Keratinocyte (primary cell): ENCODE measurements around the gene KAT6B. TPM values are rescaled to one million over a fixed set of nuclear protein-coding genes. Genes with fewer than 3 reads are reported as not detected.

ENCODE experiments used
- DNase-seq: peaks from one replicate; pipeline ENCODE4 v3.0.0-alpha.2; 2011; ENCODE audit warnings: low read depth, missing footprints, low spot score
- FAIRE-seq: peaks from 2 replicates; lab custom pipeline; 2011; peaks lifted over from hg19 to GRCh38; lab: Jason Lieb, UNC
- H2AFZ ChIP-seq: 2 replicates; pipeline ENCODE4 v1.6.0; 2012; ENCODE audit warnings: low read length, control low read depth, inconsistent platforms; ENCODE audit not compliant: control insufficient read depth
- H3K27ac ChIP-seq: 2 replicates; pipeline ENCODE4 v1.5.1; 2011; ENCODE audit warnings: low read length; ENCODE audit not compliant: control insufficient read depth, insufficient read depth
- H3K27me3 ChIP-seq: 3 replicates; pipeline ENCODE4 v1.6.0; 2011; ENCODE audit warnings: low read length; ENCODE audit not compliant: control insufficient read depth, insufficient read depth; ENCODE audit errors: extremely low read depth
- H3K36me3 ChIP-seq, 2 experiments: 2 replicates in 1 of 2; 3 replicates in 1 of 2; pipeline ENCODE4 v1.5.1; 2011; ENCODE audit warnings: low read length in 2 of 2, mild to moderate bottlenecking in 1 of 2; ENCODE audit not compliant: control insufficient read depth in 2 of 2, insufficient read depth in 2 of 2; ENCODE audit errors: extremely low read depth in 1 of 2
- H3K4me1 ChIP-seq: 3 replicates; pipeline ENCODE4 v1.5.1; 2011; ENCODE audit warnings: low read length; ENCODE audit not compliant: control insufficient read depth, insufficient read depth; ENCODE audit errors: extremely low read depth
- H3K4me2 ChIP-seq: 3 replicates; pipeline ENCODE4 v1.6.0; 2011; ENCODE audit warnings: low read depth, low read length; ENCODE audit not compliant: control insufficient read depth, insufficient read depth; ENCODE audit errors: extremely low read depth
- H3K4me3 ChIP-seq, 3 experiments: fragments of 200-600 bp in 1 of 3; sonication (generic) in 1 of 3; 2 replicates in 2 of 3; 3 replicates in 1 of 3; pipeline ENCODE4 v1.5.1; 2011 to 2016; ENCODE audit warnings: low read length in 3 of 3, mild to moderate bottlenecking in 3 of 3, control low read depth in 2 of 3, inconsistent platforms in 1 of 3, low read depth in 1 of 3, mixed read lengths in 1 of 3, mixed run types in 1 of 3, moderate library complexity in 1 of 3; ENCODE audit not compliant: control insufficient read depth in 2 of 3, insufficient read depth in 2 of 3; ENCODE audit errors: extremely low read depth in 1 of 3
- H3K79me2 ChIP-seq: 2 replicates; pipeline ENCODE4 v1.6.0; 2012; ENCODE audit warnings: low read length; ENCODE audit not compliant: control insufficient read depth, insufficient read depth
- H3K9ac ChIP-seq: 3 replicates; pipeline ENCODE4 v1.6.0; 2011; ENCODE audit warnings: low read length; ENCODE audit not compliant: control insufficient read depth, insufficient read depth; ENCODE audit errors: extremely low read depth
- H3K9me1 ChIP-seq: 3 replicates; pipeline ENCODE4 v1.6.0; 2011; ENCODE audit warnings: low read length; ENCODE audit not compliant: control insufficient read depth, insufficient read depth; ENCODE audit errors: extremely low read depth
- H3K9me3 ChIP-seq: 2 replicates; pipeline ENCODE4 v1.5.1; 2012; ENCODE audit warnings: low read depth, low read length; ENCODE audit not compliant: control insufficient read depth
- H4K20me1 ChIP-seq: 3 replicates; pipeline ENCODE4 v1.6.0; 2011; ENCODE audit warnings: low read length; ENCODE audit not compliant: control insufficient read depth, insufficient read depth; ENCODE audit errors: extremely low read depth
- EZH2 ChIP-seq: IDR thresholded peaks from one replicate; pipeline ENCODE4 v1.6.1; 2012; ENCODE audit warnings: inconsistent platforms, mild to moderate bottlenecking, low read length, moderate library complexity
- dilution Hi-C: fragments of 300-500 bp; cut with MboI; formaldehyde crosslinking; loops from one replicate; pipeline ENCODE4 v1.7.0; 2020; ENCODE audit warnings: low sequenced_read_pairs; ENCODE audit not compliant: extremely low pct_ligation_motif_present
- polyA plus RNA-seq, 5 experiments: library from polyadenylated mRNA; depleted of rRNA in 3 of 5; stranded (reverse) in 3 of 5; stranded (forward) in 1 of 5; unstranded in 1 of 5; fragments of >200 nt; gene quantifications; 1 replicate in 1 of 5; 2 replicates in 3 of 5; 3 replicates in 1 of 5; pipeline versions ENCODE4 v1.2.1 to v1.2.3, GENCODE V29; 2011 to 2012; ENCODE audit warnings: missing spikeins in 2 of 5, low read depth in 1 of 5, low replicate concordance in 1 of 5
- TF ChIP-seq, protein P1 (sequence below), 3 experiments: IDR thresholded peaks in 1 of 3; conservative IDR thresholded peaks in 1 of 3; optimal IDR thresholded peaks in 1 of 3; 2 replicates in 2 of 3; 3 replicates in 1 of 3; pipeline versions ENCODE3 to v1.5.1; 2011; ENCODE audit warnings: low read length in 3 of 3, mild to moderate bottlenecking in 3 of 3, moderate library complexity in 2 of 3, control low read depth in 1 of 3, inconsistent platforms in 1 of 3; ENCODE audit not compliant: insufficient read depth in 2 of 3; ENCODE audit errors: extremely low read depth in 1 of 3

Gene KAT6B
- polyA plus RNA-seq, 1 donor (not counting 4 experiments of a cell fraction or from before 2014, with no cell fraction given), result 2.9 TPM

GRCh38 chr10:74995806-74996205 is 169.4 kb downstream of the KAT6B start:
- Histone ChIP-seq H4K20me1 (no peaks in the 10 kb centered on the region), H3K4me1 (no peaks in the 10 kb centered on the region), H3K4me3 (no peak overlapping the region), H3K4me2 (no peak overlapping the region), H3K27ac (no peak overlapping the region), H3K9me3 (no peaks in the 10 kb centered on the region), H3K27me3 (no peaks in the 10 kb centered on the region), H3K9me1 (no peaks in the 10 kb centered on the region), H3K79me2 (no peaks in the 10 kb centered on the region), H3K36me3 (no peaks in the 10 kb centered on the region), H2AFZ (no peak overlapping the region), H3K9ac (no peak overlapping the region)
- DNase-seq (no peak), FAIRE-seq (no peak)
- TF ChIP-seq, protein P1, sequence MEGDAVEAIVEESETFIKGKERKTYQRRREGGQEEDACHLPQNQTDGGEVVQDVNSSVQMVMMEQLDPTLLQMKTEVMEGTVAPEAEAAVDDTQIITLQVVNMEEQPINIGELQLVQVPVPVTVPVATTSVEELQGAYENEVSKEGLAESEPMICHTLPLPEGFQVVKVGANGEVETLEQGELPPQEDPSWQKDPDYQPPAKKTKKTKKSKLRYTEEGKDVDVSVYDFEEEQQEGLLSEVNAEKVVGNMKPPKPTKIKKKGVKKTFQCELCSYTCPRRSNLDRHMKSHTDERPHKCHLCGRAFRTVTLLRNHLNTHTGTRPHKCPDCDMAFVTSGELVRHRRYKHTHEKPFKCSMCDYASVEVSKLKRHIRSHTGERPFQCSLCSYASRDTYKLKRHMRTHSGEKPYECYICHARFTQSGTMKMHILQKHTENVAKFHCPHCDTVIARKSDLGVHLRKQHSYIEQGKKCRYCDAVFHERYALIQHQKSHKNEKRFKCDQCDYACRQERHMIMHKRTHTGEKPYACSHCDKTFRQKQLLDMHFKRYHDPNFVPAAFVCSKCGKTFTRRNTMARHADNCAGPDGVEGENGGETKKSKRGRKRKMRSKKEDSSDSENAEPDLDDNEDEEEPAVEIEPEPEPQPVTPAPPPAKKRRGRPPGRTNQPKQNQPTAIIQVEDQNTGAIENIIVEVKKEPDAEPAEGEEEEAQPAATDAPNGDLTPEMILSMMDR (optimal IDR thresholded peaks at IDR 0.05 in 1 of 3, IDR thresholded peaks at IDR 0.05 in 1 of 3, conservative IDR thresholded peaks at IDR 0.05 in 1 of 3; ENCODE audit: extremely low read depth in 1 of 3, insufficient read depth in 2 of 3, low read length in 3 of 3), result no peak
- TF ChIP-seq EZH2, result no peak
- dilution Hi-C loops, result no loop called here

GRCh38 chr10:74997163-74997562 is 170.8 kb downstream of the KAT6B start:
- no peak overlapping the region for H2AFZ ChIP-seq
- H3K27me3 ChIP-seq, result no peaks in the 10 kb centered on the region
- H3K9me1 ChIP-seq, result no peaks in the 10 kb centered on the region
- no peak overlapping the region for H3K4me3 ChIP-seq
- H3K36me3 ChIP-seq, result no peaks in the 10 kb centered on the region
- H3K79me2 ChIP-seq, result no peaks in the 10 kb centered on the region
- H3K9me3 ChIP-seq, result no peaks in the 10 kb centered on the region
- no peak overlapping the region for H3K27ac ChIP-seq
- TF ChIP-seq, protein P1 (optimal IDR thresholded peaks at IDR 0.05 in 1 of 3, IDR thresholded peaks at IDR 0.05 in 1 of 3, conservative IDR thresholded peaks at IDR 0.05 in 1 of 3; ENCODE audit: extremely low read depth in 1 of 3, insufficient read depth in 2 of 3, low read length in 3 of 3), result no peak
- no peak for TF ChIP-seq EZH2
- H3K9ac ChIP-seq, result no peak overlapping the region
- FAIRE-seq, result no peak
- DNase-seq, result no peak
- dilution Hi-C loops, result no loop called here
- H4K20me1 ChIP-seq, result no peaks in the 10 kb centered on the region
- H3K4me1 ChIP-seq, result no peaks in the 10 kb centered on the region
- no peak overlapping the region for H3K4me2 ChIP-seq
